ENCODE results near the gene BAIAP2.

BAIAP2 gene

GRCh38 chr17:81140018-81140417 is 105.1 kb downstream of the BAIAP2 start:
- H3K79me2 ChIP-seq (ENCODE audit: low read length) = no peaks in the 10 kb centered on the region
- no peak overlapping the region for H3K27ac ChIP-seq (ENCODE audit: low read length)
- H3K9ac ChIP-seq (ENCODE audit: low read length) = no peak overlapping the region
- H4K20me1 ChIP-seq (ENCODE audit: insufficient read depth, low read length) = no peaks in the 10 kb centered on the region
- H3K27me3 ChIP-seq (replicated peaks; ENCODE audit: insufficient read depth, low read length) = peaks cover 75% of the 10 kb centered on the region
- no peak for TF ChIP-seq EZH2phosphoT487 (IDR thresholded peaks at IDR 0.05; ENCODE audit: low read length)
- TF ChIP-seq CTCF (IDR thresholded peaks at IDR 0.05; ENCODE audit: low read length) = no peak
- no peak for TF ChIP-seq EZH2 (optimal IDR thresholded peaks at IDR 0.05; ENCODE audit: low read depth, low read length)
- no peaks in the 10 kb centered on the region for H3K9me3 ChIP-seq (replicated peaks; ENCODE audit: insufficient read depth, low read length)
- H3F3A ChIP-seq (ENCODE audit: insufficient read depth, low read length) = no peaks in the 10 kb centered on the region
- no peak for DNase-seq
- no peaks in the 10 kb centered on the region for H3K4me1 ChIP-seq (ENCODE audit: low read length)
- no peaks in the 10 kb centered on the region for H3K36me3 ChIP-seq (replicated peaks; ENCODE audit: insufficient read depth, low read length)
- no peak overlapping the region for H3K4me2 ChIP-seq (ENCODE audit: low read depth, low read length)
- H3K9me2 ChIP-seq (replicated peaks; ENCODE audit: insufficient read depth, low read length) = no peaks in the 10 kb centered on the region
- H2AFZ ChIP-seq (ENCODE audit: low read length) = no peak overlapping the region
- no peak overlapping the region for H3K4me3 ChIP-seq (ENCODE audit: low read length)

- TF ChIP-seq CTCF (IDR thresholded peaks at IDR 0.05; ENCODE audit: low read length) (no peak), EZH2 (optimal IDR thresholded peaks at IDR 0.05; ENCODE audit: low read depth, low read length) (no peak), EZH2phosphoT487 (IDR thresholded peaks at IDR 0.05; ENCODE audit: low read length) (no peak)
- Histone ChIP-seq H3K36me3 (replicated peaks; ENCODE audit: insufficient read depth, low read length) (no peaks in the 10 kb centered on the region), H4K20me1 (ENCODE audit: insufficient read depth, low read length) (no peaks in the 10 kb centered on the region), H3K27me3 (replicated peaks; ENCODE audit: insufficient read depth, low read length) (peaks cover 75% of the 10 kb centered on the region), H2AFZ (ENCODE audit: low read length) (no peak overlapping the region), H3K79me2 (ENCODE audit: low read length) (no peaks in the 10 kb centered on the region), H3K4me2 (ENCODE audit: low read depth, low read length) (no peak overlapping the region), H3K4me3 (ENCODE audit: low read length) (no peak overlapping the region), H3K9me2 (replicated peaks; ENCODE audit: insufficient read depth, low read length) (no peaks in the 10 kb centered on the region), H3K27ac (ENCODE audit: low read length) (no peak overlapping the region), H3K9me3 (replicated peaks; ENCODE audit: insufficient read depth, low read length) (no peaks in the 10 kb centered on the region), H3F3A (ENCODE audit: insufficient read depth, low read length) (no peaks in the 10 kb centered on the region), H3K9ac (ENCODE audit: low read length) (no peak overlapping the region), H3K4me1 (ENCODE audit: low read length) (no peaks in the 10 kb centered on the region)
- DNase-seq = no peak
Measured at GRCh38 chr17:81140695-81141094, 105.7 kb downstream of the BAIAP2 start.

GRCh38 chr17:81142301-81143199 is 107.6 kb downstream of the BAIAP2 start:
- no peak overlapping the region for H3K4me2 ChIP-seq (ENCODE audit: low read depth, low read length)

More at GRCh38 chr17:81142301-81143199, 107.6 kb downstream of the BAIAP2 start:
- H2AFZ ChIP-seq (ENCODE audit: low read length) = no peak overlapping the region
- no peaks in the 10 kb centered on the region for H3K36me3 ChIP-seq (replicated peaks; ENCODE audit: insufficient read depth, low read length)
- no peaks in the 10 kb centered on the region for H3K4me1 ChIP-seq (ENCODE audit: low read length)
- DNase-seq = peak; percentile 55
- no peak overlapping the region for H3K9ac ChIP-seq (ENCODE audit: low read length)
- no peak overlapping the region for H3K27ac ChIP-seq (ENCODE audit: low read length)
- H3K9me3 ChIP-seq (replicated peaks; ENCODE audit: insufficient read depth, low read length) = no peaks in the 10 kb centered on the region
- TF ChIP-seq EZH2phosphoT487 (IDR thresholded peaks at IDR 0.05; ENCODE audit: low read length) (no peak), CTCF (IDR thresholded peaks at IDR 0.05; ENCODE audit: low read length) (peak; percentile 59), EZH2 (optimal IDR thresholded peaks at IDR 0.05; ENCODE audit: low read depth, low read length) (no peak)
- no peak overlapping the region for H3K4me3 ChIP-seq (ENCODE audit: low read length)
- H3K9me2 ChIP-seq (replicated peaks; ENCODE audit: insufficient read depth, low read length) = no peaks in the 10 kb centered on the region
- no peaks in the 10 kb centered on the region for H3F3A ChIP-seq (ENCODE audit: insufficient read depth, low read length)
- no peaks in the 10 kb centered on the region for H3K79me2 ChIP-seq (ENCODE audit: low read length)
- peaks cover 83% of the 10 kb centered on the region for H3K27me3 ChIP-seq (replicated peaks; ENCODE audit: insufficient read depth, low read length)
- H4K20me1 ChIP-seq (ENCODE audit: insufficient read depth, low read length) = no peaks in the 10 kb centered on the region
